HG02623 (cell line): ENCODE data around the gene F5.

Source experiments
- ATAC-seq: cut with Tn5 transposase; IDR thresholded peaks from one replicate; pipeline ENCODE4 v1.9.1; 2021; ENCODE audit warnings: moderate library complexity; ENCODE audit not compliant: unreplicated experiment

Gene F5

GRCh38 chr1:169484101-169484500 lies 102.2 kb downstream of the F5 start:
- ATAC-seq, result no peak

DNA sequence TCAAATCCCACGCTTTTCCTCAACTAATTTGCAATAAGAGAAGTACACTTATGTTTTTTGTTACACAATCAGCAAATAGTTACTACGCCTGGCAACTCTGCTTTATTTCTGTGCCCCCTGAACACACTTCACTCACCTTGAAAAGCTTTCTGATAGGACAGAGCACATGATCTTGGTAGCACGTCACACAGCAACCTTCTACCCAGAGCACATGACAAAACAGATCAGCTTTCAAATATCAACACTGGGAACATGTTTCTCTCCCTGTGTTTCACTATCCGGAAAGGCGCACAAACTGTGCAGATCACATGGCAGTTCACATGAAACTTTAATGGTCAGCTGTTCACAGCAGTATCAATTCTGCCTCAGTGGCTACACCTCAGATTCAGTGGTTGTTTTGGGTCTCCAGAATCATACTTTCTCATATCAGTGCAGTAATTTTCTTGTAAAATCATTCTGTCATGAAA lies 102.7 kb downstream of the F5 start:
- ATAC-seq, result no peak

DNA sequence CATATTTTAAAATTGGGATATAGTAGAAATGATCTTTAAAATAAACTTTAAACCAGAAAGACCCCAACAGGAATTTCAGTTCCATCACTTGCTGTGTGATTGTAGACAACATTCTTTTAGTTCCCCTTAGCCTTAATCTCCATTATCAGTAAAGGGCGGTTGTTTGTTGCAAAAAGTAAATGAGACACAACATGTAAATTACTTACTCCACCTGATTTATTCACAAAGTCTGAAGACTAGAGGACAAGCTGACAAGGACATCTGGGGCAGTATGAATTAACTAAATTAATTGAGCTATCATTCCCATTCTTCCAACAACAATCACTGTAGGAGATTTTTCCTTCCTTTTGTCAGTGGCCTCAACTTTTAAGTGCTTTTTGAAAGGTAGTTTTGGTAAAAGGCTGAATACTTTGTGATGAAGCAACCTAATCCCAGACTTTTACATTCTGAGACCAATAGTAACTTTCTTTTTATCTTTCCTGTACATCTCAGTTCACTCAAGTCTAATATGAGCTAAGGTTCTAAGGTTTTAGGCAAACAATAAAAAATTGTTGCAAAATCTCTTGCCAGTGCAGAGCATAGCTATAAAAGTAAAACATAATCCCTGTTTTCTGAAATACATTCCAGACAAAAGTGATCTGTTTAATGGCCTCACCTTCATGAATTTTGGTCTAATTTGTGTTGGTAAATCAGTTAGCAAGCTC lies 106.8 kb downstream of the F5 start:
- ATAC-seq, result no peak

- ATAC-seq, result no peak
These were observed 108.1 kb downstream of the F5 start for GRCh38 chr1:169478094-169478672.

DNA sequence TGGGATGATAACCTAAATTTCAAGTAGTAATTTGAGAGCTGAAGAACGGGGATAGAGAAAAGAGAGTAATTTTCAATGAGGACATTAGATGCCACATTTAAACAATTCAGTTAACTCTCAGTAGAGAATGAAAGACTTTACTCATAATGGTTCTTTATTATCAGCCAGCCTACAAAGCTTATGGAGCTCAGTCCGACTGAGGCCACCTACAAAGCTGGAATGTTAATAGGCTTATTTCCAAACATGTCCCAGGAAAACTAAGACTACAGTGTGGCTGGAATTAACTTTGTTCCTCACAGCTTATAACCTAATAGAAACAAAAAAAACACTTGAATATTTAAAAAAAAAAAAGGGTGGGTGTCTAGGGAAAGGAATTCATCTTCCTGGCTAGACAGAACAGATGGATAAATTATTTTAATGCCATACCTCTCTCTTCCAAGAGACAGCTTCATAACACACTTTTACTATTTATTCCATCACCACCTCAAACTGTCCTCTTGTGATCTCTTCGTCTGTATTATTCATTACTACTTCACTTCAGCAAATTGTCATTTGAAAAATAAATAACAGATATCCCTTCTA lies 110.4 kb downstream of the F5 start:
- ATAC-seq, result no peak

DNA sequence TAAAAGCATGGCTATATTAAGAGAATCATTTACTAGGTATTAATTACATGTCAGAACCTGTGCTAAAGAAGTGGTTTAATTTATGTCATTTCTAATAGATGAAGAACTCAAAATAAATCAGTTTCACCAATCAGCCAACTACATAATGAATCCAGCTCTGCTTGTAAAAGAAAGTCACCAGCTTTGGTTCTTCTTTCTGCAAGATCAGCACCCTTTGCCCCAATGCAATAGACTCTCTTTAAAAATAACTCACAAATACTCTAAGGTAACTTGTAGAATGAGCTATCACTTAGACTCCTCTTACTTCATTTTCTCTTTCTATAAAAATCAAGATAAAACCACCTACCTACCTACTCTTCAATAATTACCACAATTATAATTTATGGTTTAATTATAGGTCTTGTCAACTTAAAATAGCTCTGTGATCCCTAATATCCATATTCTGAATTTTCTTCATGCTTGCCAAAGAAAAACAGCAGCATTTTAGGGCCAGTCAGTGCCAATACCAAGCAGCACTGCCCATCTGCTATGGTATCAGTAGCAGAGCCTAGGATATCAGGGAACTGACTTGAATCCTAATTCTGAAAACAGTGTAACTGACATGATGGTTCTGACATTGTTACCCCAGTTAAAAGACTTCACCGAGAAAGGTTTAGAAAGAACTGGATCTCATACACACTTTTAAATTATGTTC lies 111.8 kb downstream of the F5 start:
- ATAC-seq, result no peak

DNA sequence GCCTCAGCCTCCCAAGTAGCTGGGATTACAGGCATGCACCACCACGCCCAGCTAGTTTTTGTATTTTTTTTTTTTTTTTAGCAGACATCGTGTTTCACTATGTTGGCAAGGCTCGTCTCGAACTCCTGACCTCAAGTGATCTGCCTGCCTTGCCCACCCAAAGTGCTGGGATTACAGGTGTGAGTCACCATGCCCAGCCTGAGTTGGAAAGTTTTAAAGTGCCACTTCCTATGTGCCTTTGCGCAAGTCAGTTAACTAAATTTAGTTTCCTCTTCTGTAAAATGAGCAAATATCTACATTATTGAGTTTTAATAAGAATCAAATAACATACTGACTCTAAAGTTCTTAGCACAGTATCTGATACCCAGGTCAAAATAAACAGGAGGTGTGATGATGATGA lies 112.9 kb downstream of the F5 start:
- no peak for ATAC-seq

- ATAC-seq, result no peak
These were observed 113.5 kb downstream of the F5 start for GRCh38 chr1:169472738-169473137.

DNA sequence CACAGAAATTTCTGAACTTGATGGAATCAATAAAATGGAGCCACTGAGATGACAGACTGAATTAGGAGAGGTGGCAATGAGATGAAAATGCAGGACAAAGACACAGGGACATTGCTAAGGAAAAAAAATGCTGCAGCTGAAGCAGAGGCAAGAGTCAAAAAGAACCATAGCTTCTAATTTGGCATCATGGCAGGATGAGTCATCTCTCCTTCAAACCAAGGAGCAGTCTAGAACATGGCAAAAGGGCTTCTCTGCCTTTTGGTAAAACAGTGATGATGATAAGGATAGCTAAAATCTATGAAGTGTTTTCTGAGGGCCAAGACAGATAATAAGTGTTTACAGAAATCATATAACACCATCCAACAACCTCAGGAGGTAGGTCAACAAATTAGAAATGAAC lies 117.3 kb downstream of the F5 start:
- ATAC-seq, result no peak

DNA sequence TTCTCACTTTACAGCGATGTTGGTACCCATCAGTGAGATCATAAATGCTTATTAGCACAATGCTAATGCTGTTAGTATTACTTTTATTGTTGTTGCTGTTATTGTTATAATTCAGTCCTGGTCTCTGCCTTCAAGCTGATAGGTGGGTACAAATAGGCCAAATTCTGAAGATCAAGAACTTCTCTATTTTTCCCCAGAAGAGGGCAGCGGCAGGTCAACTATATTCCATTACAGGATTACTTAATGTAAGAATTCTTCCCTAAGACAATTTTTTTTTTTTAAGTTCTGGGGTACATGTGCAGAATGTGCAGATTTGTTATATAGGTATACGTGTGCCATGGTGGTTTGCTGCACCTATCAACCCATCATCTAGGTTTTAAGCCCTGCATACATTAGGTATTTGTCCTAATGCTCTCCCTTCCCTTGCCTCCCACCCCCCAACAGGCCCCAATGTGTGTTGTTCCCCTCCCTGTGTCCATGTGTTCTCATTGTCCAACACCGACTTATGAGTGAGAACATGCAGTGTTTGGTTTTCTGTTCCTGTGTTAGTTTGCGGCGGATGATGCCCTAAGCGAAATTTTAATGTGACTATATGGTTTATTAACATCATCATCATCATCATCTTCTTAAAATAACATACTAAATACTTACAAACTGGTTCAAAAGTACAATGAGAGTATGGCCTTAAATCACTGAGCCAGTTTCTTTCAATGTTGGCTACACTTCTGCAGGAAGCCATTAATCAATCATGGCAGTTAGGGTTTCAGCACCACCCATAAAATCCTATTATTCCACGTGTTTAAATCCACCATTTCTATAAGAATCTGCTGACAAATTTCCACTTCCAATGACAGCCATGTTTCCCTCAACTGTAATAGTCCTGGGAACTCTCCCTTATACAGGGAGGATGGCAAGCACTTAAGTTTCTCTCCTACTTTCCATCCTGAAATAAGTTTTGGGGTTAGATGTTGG lies 119.7 kb downstream of the F5 start:
- ATAC-seq, result no peak

DNA sequence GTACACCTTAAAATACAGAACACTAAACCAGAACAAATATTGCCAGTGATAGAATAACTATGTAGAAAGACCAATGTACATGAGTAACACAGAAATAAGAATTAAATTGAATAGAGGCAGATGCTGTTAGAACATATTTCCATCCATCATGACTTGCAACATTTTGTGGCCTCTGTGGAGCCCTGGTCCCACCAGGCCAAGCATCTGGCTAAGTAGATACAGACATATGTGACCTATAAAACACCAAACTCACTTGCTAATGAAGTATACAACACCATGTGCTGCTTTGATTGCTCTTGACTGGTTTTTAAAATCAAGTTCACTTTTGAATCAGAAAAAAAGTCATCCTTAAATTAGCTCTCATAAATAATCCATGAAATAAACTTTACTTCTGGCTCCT lies 121.0 kb downstream of the F5 start:
- ATAC-seq, result no peak
